Suprapubic skin (tissue), 4 donors: Measurements from ENCODE around the gene ALG5.

Experiments
- EP300 ChIP-seq: sonication (generic); formaldehyde crosslinking; IDR thresholded peaks from one replicate; pipeline ENCODE4 v1.6.1; 2017; ENCODE audit warnings: antibody characterized with exemption
- POLR2A ChIP-seq, 2 donors: fragments of 450-650 bp; IDR thresholded peaks; one replicate each; pipeline ENCODE4 v1.6.1; 2017; ENCODE audit warnings: antibody characterized with exemption in 2 of 2, mild to moderate bottlenecking in 2 of 2, moderate library complexity in 2 of 2
- POLR2AphosphoS5 ChIP-seq, 3 donors: sonication (generic); formaldehyde crosslinking; IDR thresholded peaks; one replicate each; pipeline ENCODE4 v1.6.1; 2017; ENCODE audit warnings: antibody characterized with exemption in 3 of 3
- TF ChIP-seq, protein P1 (sequence below), 2 donors: fragments of 200-600 bp in 1 of 2; fragments of 450-650 bp in 1 of 2; sonication (generic) in 1 of 2; IDR thresholded peaks; one replicate each; pipeline ENCODE4 v1.5.1; 2016 to 2019; ENCODE audit warnings: antibody characterized with exemption in 2 of 2, mild to moderate bottlenecking in 1 of 2, moderate library complexity in 1 of 2

DNA sequence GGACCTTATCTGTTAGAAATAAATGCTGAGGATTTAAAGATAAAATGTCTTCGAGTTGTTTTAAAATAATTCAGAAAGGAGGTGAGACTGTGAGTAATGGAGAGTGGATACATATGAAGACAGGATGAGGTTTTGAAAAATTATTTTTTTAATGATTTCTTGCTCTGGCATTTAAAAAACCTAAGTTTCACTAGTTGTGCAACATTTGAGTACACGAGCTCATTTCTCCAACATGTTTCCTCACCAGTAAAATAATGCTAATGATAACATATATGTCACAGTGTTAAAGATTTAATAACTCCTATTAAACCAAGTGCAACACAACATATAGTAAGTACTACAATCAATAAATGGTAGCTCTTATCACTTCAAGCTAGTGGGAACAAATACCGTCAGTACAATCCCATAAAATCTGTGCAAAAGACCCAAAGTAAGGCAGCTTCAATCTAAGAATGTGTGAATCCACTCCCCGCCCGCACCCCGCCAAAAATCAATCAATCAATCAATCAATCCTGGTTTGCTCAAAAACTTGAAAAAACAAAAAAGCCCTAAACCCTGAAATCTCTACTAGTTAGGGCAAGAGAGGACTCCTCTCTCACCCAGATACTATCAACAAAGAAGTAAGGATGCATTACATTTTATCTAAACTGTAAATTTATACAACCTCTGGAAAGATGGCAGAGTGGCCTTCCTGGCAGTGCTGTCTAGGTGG lies 1.3 kb downstream of the ALG5 start:
- TF ChIP-seq, protein P1, sequence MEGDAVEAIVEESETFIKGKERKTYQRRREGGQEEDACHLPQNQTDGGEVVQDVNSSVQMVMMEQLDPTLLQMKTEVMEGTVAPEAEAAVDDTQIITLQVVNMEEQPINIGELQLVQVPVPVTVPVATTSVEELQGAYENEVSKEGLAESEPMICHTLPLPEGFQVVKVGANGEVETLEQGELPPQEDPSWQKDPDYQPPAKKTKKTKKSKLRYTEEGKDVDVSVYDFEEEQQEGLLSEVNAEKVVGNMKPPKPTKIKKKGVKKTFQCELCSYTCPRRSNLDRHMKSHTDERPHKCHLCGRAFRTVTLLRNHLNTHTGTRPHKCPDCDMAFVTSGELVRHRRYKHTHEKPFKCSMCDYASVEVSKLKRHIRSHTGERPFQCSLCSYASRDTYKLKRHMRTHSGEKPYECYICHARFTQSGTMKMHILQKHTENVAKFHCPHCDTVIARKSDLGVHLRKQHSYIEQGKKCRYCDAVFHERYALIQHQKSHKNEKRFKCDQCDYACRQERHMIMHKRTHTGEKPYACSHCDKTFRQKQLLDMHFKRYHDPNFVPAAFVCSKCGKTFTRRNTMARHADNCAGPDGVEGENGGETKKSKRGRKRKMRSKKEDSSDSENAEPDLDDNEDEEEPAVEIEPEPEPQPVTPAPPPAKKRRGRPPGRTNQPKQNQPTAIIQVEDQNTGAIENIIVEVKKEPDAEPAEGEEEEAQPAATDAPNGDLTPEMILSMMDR (IDR thresholded peaks at IDR 0.05) = no peak
- no peak for TF ChIP-seq POLR2A (IDR thresholded peaks at IDR 0.05)
- no peak for TF ChIP-seq POLR2AphosphoS5 (IDR thresholded peaks at IDR 0.05)
- no peak for TF ChIP-seq EP300
